ENCODE results near the gene GADD45A.

GADD45A gene

DNA sequence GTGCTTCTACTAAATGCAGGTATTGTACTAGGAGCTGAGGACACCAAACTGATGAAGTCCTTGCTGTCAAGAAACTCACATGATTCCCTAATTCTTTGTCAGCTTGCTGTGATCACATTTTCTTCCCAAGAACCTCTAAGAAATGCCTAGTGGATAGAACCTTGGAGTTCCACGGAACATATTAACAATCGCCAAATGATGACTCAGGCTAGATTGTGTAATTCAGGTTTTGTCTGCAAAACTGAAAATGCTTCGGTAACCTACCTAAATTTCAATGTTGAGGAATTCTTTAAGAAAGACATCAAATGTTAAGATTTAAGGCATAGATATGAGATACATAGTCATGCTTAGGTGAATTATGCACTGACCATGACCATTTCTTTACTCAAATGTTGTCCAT, 1.7 kb upstream of the GADD45A start:
- TF ChIP-seq, protein P1, sequence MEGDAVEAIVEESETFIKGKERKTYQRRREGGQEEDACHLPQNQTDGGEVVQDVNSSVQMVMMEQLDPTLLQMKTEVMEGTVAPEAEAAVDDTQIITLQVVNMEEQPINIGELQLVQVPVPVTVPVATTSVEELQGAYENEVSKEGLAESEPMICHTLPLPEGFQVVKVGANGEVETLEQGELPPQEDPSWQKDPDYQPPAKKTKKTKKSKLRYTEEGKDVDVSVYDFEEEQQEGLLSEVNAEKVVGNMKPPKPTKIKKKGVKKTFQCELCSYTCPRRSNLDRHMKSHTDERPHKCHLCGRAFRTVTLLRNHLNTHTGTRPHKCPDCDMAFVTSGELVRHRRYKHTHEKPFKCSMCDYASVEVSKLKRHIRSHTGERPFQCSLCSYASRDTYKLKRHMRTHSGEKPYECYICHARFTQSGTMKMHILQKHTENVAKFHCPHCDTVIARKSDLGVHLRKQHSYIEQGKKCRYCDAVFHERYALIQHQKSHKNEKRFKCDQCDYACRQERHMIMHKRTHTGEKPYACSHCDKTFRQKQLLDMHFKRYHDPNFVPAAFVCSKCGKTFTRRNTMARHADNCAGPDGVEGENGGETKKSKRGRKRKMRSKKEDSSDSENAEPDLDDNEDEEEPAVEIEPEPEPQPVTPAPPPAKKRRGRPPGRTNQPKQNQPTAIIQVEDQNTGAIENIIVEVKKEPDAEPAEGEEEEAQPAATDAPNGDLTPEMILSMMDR (IDR thresholded peaks at IDR 0.05; ENCODE audit: low read depth, low read length), result no peak
- Histone ChIP-seq H3K36me3 (peaks cover 32% of the 10 kb centered on the region), H3K27me3 (ENCODE audit: insufficient read depth, low read depth, severe bottlenecking) (no peaks in the 10 kb centered on the region), H3K27ac (no peak overlapping the region), H3K4me3 (ENCODE audit: low read depth, low read length) (no peak overlapping the region), H3K9me3 (ENCODE audit: severe bottlenecking) (no peaks in the 10 kb centered on the region)
- no peak for DNase-seq

DNA sequence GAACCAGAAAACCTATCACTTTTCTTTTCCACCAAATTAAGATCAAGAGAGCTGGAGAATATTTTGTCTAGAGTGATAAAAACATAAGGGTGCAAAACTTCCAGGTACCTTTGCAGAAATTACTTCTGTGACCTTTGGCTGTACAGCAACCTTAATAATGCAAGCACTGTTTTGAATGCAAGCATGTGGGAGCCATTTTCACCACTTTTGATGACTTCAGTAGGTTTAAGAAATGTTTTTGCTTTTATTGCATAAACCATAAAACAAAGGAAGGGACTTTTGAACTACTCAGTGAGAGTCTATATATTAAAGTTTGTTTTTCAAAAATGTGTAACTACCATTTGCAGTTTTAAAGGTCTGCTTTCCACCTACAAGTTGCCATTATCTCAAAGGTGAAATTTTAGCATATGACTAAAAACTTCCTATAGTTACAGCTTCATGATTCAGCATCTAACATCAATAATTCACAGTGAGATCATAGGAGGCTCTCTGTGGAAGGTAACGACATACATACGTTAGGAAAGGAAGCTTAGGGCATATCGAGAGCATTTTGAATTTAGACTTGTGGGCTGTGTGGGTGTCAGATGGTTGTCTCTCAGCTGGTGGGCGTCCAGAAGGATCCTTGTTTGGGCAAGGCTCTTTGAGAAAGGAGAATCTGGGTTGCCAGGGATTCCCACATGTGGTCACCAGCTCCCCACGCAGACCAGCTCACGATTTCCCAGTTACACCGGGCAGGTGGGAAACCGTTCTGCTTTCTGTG, 1.1 kb upstream of the GADD45A start:
- peak overlapping the region; percentile 46 for H3K27ac ChIP-seq
- no peak for DNase-seq
- TF ChIP-seq, protein P1 (IDR thresholded peaks at IDR 0.05; ENCODE audit: low read depth, low read length), result no peak
- no peaks in the 10 kb centered on the region for H3K9me3 ChIP-seq (ENCODE audit: severe bottlenecking)
- no peaks in the 10 kb centered on the region for H3K27me3 ChIP-seq (ENCODE audit: insufficient read depth, low read depth, severe bottlenecking)
- H3K4me3 ChIP-seq (ENCODE audit: low read depth, low read length), result peak overlapping the region; percentile 39
- peaks cover 38% of the 10 kb centered on the region for H3K36me3 ChIP-seq

DNA sequence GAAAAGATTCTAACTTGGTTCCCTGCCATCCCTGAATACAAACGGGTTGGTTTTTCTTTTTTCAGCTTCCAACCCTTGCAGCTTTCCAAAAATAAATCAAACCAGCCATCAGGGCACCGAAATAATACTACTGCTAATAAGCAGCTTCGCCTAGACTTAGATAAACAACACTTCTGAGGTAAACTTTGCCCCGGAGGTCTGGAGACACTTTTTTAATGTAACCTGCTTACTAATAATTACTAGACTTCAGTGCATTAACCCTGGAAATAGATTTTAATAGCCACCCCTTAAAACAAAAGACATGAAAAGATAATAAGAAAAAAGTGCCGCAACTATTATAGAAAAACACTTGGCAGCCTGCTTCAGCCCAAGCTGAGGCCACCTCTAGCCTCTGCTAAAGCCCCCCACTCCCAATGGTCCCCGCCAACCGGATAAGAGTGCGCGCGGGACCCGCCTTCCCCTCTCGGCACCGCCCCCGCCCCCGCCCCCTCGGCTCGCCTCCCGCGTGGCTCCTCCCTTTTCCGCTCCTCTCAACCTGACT, 405 bp upstream of the GADD45A start:
- no peak for DNase-seq
- Histone ChIP-seq H3K27me3 (ENCODE audit: insufficient read depth, low read depth, severe bottlenecking) (no peaks in the 10 kb centered on the region), H3K4me3 (ENCODE audit: low read depth, low read length) (peak overlapping the region; percentile 39), H3K27ac (peak overlapping the region; percentile 46), H3K9me3 (ENCODE audit: severe bottlenecking) (no peaks in the 10 kb centered on the region), H3K36me3 (peaks cover 44% of the 10 kb centered on the region)
- TF ChIP-seq, protein P1 (IDR thresholded peaks at IDR 0.05; ENCODE audit: low read depth, low read length), result no peak

DNA sequence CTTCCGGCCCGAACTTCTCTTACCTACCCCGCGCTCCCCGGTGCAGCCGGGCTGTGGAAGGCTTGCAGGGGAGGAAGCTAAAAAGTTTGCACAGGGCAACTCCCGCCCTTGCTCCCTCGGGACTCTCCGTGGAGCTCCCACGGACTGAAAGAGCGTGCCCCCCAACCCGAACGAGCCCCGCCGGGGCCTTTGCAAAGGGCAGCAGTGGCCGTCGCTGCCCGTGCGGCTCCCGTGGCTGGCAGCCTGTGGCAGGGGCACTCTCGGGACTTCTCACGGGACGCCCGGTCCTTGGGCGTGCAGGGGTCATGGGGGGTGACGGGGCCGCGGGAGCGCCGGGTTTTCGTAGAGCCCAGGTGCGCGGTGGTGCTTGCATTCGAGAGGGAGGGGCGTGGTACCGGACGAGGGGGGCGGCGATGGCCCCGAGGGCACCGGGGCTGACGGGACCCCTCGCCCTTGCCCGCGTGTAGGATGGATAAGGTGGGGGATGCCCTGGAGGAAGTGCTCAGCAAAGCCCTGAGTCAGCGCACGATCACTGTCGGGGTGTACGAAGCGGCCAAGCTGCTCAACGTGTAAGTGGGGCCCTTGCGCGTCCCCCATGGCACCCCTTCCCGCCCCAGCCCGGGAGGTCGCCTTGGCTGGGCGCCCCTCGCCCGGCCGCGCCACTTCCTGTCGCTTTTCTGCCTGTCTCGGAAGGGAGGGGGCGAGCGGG, 711 bp downstream of the GADD45A start:
- DNase-seq, result peak; percentile 42
- Histone ChIP-seq H3K9me3 (ENCODE audit: severe bottlenecking) (no peaks in the 10 kb centered on the region), H3K4me3 (ENCODE audit: low read depth, low read length) (peak overlapping the region; percentile 100), H3K36me3 (peaks cover 49% of the 10 kb centered on the region), H3K27me3 (ENCODE audit: insufficient read depth, low read depth, severe bottlenecking) (no peaks in the 10 kb centered on the region), H3K27ac (peak overlapping the region; percentile 95)
- TF ChIP-seq, protein P1 (IDR thresholded peaks at IDR 0.05; ENCODE audit: low read depth, low read length), result no peak

DNA sequence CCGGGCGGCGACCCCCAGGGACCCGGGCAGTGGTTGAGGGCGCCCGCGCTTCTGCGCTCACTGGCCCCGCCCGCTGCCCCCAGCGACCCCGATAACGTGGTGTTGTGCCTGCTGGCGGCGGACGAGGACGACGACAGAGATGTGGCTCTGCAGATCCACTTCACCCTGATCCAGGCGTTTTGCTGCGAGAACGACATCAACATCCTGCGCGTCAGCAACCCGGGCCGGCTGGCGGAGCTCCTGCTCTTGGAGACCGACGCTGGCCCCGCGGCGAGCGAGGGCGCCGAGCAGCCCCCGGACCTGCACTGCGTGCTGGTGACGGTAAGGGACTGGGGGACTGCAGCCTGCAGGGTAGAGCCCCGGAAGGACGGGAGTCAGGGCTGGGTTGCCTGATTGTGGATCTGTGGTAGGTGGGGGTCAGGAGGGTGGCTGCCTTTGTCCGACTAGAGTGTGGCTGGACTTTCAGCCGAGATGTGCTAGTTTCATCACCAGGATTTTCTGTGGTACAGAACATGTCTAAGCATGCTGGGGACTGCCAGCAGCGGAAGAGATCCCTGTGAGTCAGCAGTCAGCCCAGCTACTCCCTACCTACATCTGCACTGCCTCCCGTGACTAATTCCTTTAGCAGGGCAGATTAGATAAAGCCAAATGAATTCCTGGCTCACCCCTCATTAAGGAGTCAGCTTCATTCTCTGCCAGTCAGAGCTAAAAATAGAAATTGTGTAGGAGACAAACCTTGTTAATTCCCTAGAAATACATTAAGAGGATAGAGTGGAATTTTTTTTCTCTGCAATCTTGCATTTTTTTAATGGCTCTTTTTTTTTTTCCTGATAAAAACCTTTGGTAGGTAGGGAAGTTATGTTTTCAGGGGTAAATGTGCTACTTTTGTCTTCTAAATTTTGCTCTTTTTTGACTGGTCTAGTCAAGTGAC, 1.5 kb downstream of the GADD45A start:
- DNase-seq, result peak; percentile 86
- no peaks in the 10 kb centered on the region for H3K9me3 ChIP-seq (ENCODE audit: severe bottlenecking)
- H3K27me3 ChIP-seq (ENCODE audit: insufficient read depth, low read depth, severe bottlenecking), result no peaks in the 10 kb centered on the region
- peaks cover 49% of the 10 kb centered on the region for H3K36me3 ChIP-seq
- H3K4me3 ChIP-seq (ENCODE audit: low read depth, low read length), result peak overlapping the region; percentile 100
- TF ChIP-seq, protein P1 (IDR thresholded peaks at IDR 0.05; ENCODE audit: low read depth, low read length), result no peak
- H3K27ac ChIP-seq, result peak overlapping the region; percentile 95

All from WERI-Rb-1 (cell line).